Suprapubic skin (tissue), 4 donors: Measurements from ENCODE around the gene PTBP1. TPM values are rescaled to one million over a fixed set of nuclear protein-coding genes. Genes with fewer than 3 reads are reported as not detected.
A peak's percentile ranks its signal among the peaks of the same experiment; 100 is the strongest.

Experiments
- DNase-seq, 2 donors: peaks; one replicate each; pipeline ENCODE4 v3.0.0-alpha.2; 2019; ENCODE audit warnings: low spot score in 2 of 2
- H3K27ac ChIP-seq: fragments of 200-600 bp; sonication (generic); one replicate; pipeline ENCODE4 v1.5.1; 2019
- H3K27me3 ChIP-seq: fragments of 200-600 bp; sonication (generic); one replicate; pipeline ENCODE4 v1.5.1; 2019
- H3K36me3 ChIP-seq: fragments of 200-600 bp; sonication (generic); one replicate; pipeline ENCODE4 v1.5.1; 2019
- H3K4me1 ChIP-seq: fragments of 200-600 bp; sonication (generic); one replicate; pipeline ENCODE4 v1.5.1; 2019
- H3K4me3 ChIP-seq: fragments of 200-600 bp; sonication (generic); one replicate; pipeline ENCODE4 v1.5.1; 2019; ENCODE audit warnings: mild to moderate bottlenecking
- H3K9me3 ChIP-seq: fragments of 200-600 bp; sonication (generic); one replicate; pipeline ENCODE4 v1.5.1; 2019
- CTCF ChIP-seq, 2 donors: fragments of 200-600 bp in 1 of 2; fragments of 450-650 bp in 1 of 2; sonication (generic) in 1 of 2; IDR thresholded peaks; one replicate each; pipeline ENCODE4 v1.5.1; 2016 to 2019; ENCODE audit warnings: antibody characterized with exemption in 2 of 2, mild to moderate bottlenecking in 1 of 2, moderate library complexity in 1 of 2
- EP300 ChIP-seq: sonication (generic); formaldehyde crosslinking; IDR thresholded peaks from one replicate; pipeline ENCODE4 v1.6.1; 2017; ENCODE audit warnings: antibody characterized with exemption
- POLR2A ChIP-seq, 2 donors: fragments of 450-650 bp; IDR thresholded peaks; one replicate each; pipeline ENCODE4 v1.6.1; 2017; ENCODE audit warnings: antibody characterized with exemption in 2 of 2, mild to moderate bottlenecking in 2 of 2, moderate library complexity in 2 of 2
- POLR2AphosphoS5 ChIP-seq, 3 donors: sonication (generic); formaldehyde crosslinking; IDR thresholded peaks; one replicate each; pipeline ENCODE4 v1.6.1; 2017; ENCODE audit warnings: antibody characterized with exemption in 3 of 3
- WGBS: methylation state at CpG from one replicate; pipeline ENCODE4 v1.1.5; 2018; 5-methylcytosine and 5-hydroxymethylcytosine counted together
- total RNA-seq, 4 donors: library from RNA; depleted of rRNA; stranded (reverse); fragments of >200 nt; gene quantifications; one replicate each; pipeline ENCODE4 v1.1.0, GENCODE V29; 2016

Gene PTBP1
- 100 to 1,000 TPM; 152 to 227 (median 174) TPM for total RNA-seq

GRCh38 chr19:796692-797527 is at the start of gene PTBP1:
Gene PTBP1, plus strand, starts transcription at chr19:797452. Its CDS starts 46 bp downstream, at chr19:797498.
- 0% methylated on average over 31 of the region's 83 CpGs for WGBS
- TF ChIP-seq POLR2A (IDR thresholded peaks at IDR 0.05) (peak in 1 of 2 donors; percentile 75), EP300 (no peak), POLR2AphosphoS5 (IDR thresholded peaks at IDR 0.05) (peak; percentile 76 to 98 (median 80))
- peak within 1 kb of the TSS; percentile 69 for H3K4me3 ChIP-seq

GRCh38 chr19:748274-748598 is 49.0 kb upstream of the PTBP1 start:
- Histone ChIP-seq H3K27ac (no peak overlapping the region), H3K4me3 (no peak overlapping the region), H3K36me3 (peaks cover 21% of the 10 kb centered on the region), H3K27me3 (no peaks in the 10 kb centered on the region), H3K4me1 (peaks cover 18% of the 10 kb centered on the region), H3K9me3 (no peaks in the 10 kb centered on the region)
- DNase-seq: no peak
- no peak for TF ChIP-seq CTCF (IDR thresholded peaks at IDR 0.05)
- no peak for TF ChIP-seq POLR2A (IDR thresholded peaks at IDR 0.05)
- no peak for TF ChIP-seq POLR2AphosphoS5 (IDR thresholded peaks at IDR 0.05)
- TF ChIP-seq EP300: no peak
- 89% methylated on average over 8 of the region's 14 CpGs for WGBS

More at GRCh38 chr19:796692-797527, at the start of gene PTBP1:
- Histone ChIP-seq H3K27ac (peak within 1 kb of the TSS; percentile 100), H3K9me3 (no peaks in the 10 kb centered on the region), H3K36me3 (no peaks in the 10 kb centered on the region), H3K27me3 (no peaks in the 10 kb centered on the region), H3K4me1 (peaks cover 58% of the 10 kb centered on the region)
- peak; percentile 100 for DNase-seq

- Histone ChIP-seq H3K27me3 (no peaks in the 10 kb centered on the region), H3K36me3 (peaks cover 21% of the 10 kb centered on the region), H3K4me3 (no peak overlapping the region), H3K27ac (no peak overlapping the region), H3K4me1 (peaks cover 18% of the 10 kb centered on the region), H3K9me3 (no peaks in the 10 kb centered on the region)
- TF ChIP-seq EP300 (no peak), CTCF (IDR thresholded peaks at IDR 0.05) (no peak), POLR2A (IDR thresholded peaks at IDR 0.05) (no peak), POLR2AphosphoS5 (IDR thresholded peaks at IDR 0.05) (no peak)
- no peak for DNase-seq
- 79% methylated on average over 12 of the region's 14 CpGs for WGBS
These were observed 47.4 kb upstream of the PTBP1 start for GRCh38 chr19:749811-750210.

GRCh38 chr19:750640-751423 is 46.4 kb upstream of the PTBP1 start, which contains the start of gene MISP:
Gene MISP, plus strand, starts transcription at chr19:751112. Its CDS starts 5,835 bp downstream, at chr19:756947.
- no peak for TF ChIP-seq POLR2A (IDR thresholded peaks at IDR 0.05)
- no peak for TF ChIP-seq CTCF (IDR thresholded peaks at IDR 0.05)
- TF ChIP-seq POLR2AphosphoS5 (IDR thresholded peaks at IDR 0.05): no peak
- no peak for TF ChIP-seq EP300
- peaks cover 18% of the 10 kb centered on the region for H3K4me1 ChIP-seq
- 14% methylated on average over 6 of the region's 31 CpGs for WGBS
- H3K27ac ChIP-seq: no peak within 1 kb of the TSS
- no peaks in the 10 kb centered on the region for H3K27me3 ChIP-seq
- peaks cover 20% of the 10 kb centered on the region for H3K36me3 ChIP-seq
- DNase-seq: peak in 1 of 2 donors; percentile 66
- H3K4me3 ChIP-seq: no peak within 1 kb of the TSS
- no peaks in the 10 kb centered on the region for H3K9me3 ChIP-seq

- TF ChIP-seq CTCF (IDR thresholded peaks at IDR 0.05) (no peak), EP300 (no peak)
- peaks cover 18% of the 10 kb centered on the region for H3K4me1 ChIP-seq
- H3K9me3 ChIP-seq: no peaks in the 10 kb centered on the region
- peaks cover 11% of the 10 kb centered on the region for H3K36me3 ChIP-seq
- WGBS: 48% methylated on average over 21 of the region's 30 CpGs
- no peak overlapping the region for H3K4me3 ChIP-seq
- H3K27ac ChIP-seq: peak overlapping the region; percentile 67
- peak in 1 of 2 donors; percentile 71 for DNase-seq
- H3K27me3 ChIP-seq: no peaks in the 10 kb centered on the region
These were observed 45.5 kb upstream of the PTBP1 start for GRCh38 chr19:751501-752341.
